HG03280 (cell line): ENCODE results near the gene FIBP.

Experiments used
- ATAC-seq: cut with Tn5 transposase; IDR thresholded peaks from one replicate; pipeline ENCODE4 v1.9.1; 2021; ENCODE audit warnings: mild to moderate bottlenecking, moderate library complexity; ENCODE audit not compliant: unreplicated experiment

The FIBP gene

DNA sequence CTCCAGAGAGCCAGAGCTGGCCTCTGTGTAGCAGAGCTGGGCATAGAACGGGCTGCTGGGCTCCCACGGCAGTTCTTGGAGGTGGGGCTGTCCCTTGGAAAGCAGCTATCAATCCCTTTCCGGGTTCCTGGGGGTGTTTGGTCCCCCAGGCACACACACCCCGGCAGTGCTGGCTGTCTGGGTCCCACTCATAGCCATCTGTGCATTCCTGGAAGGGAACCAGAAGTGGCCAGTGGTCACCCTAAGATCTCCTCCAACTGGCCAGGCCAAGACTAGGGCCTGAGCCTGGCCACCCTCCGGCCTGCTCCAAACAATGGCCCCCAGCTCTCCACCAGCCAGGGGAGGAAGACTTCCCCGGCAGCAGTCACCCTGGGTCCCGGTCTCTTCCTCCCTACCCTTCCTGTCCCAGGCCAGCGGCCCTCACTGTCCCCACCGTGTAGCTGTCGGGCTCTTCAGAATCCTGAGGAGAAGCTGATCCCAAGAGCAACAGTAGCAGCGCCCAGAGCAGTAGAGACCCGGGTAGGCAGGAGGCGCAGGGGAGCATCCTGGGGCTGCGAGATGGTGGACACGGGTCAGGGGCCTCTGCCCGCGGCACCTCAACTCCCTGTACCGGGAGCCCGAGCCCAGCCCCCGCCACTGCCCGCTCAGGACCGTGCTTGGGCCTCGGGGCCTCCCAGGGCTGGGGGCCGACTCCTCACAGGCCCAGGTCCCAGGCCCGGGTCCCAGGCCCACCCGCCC lies 16.3 kb downstream of the FIBP start:
- ATAC-seq, result no peak

DNA sequence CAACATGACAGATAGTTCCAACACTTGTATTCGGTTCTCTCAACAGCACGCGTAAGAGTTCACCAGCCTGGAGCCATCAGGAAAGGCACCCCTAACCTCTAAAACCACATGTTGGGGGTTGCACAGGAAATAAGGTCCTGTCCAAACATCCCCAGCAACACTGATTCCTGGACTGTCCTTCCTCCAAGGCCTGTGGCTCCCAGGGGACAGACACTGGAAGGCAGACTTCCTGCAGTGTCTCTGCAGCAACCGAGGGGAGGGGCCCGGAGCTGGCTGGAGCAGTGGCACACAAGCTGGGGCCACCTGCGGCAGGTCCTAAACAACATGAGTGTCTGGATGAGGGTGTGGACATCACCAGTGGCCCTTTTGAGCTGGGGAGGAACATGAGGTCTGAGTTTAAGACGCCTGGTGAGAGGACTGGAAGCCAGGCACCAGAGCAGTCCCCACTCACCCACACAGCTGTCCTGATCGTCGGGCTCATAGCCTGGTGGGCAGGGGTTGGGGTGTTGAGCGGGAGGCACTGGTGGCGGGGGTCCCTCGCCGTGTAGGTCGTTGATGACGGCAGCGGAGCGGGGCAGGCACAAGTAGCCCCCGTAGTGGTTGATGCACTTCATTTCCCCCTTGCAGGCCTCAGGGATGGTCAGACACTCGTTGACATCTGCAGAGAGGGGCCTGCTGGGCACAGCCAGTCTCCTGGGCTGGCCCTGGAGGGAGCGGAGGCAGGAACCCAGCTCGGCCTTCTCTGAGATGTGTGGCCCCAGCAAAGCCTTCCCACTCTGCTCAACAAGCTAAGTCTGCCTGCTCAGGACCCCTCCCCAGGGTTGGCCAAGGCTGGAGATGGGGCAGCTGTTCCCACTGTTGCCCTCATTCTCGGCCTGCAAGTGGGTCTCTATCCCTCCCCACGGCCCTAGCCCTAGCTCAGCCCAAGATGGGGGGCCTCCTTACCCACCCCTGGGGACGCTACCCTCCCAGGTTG lies 17.3 kb downstream of the FIBP start:
- no peak for ATAC-seq

DNA sequence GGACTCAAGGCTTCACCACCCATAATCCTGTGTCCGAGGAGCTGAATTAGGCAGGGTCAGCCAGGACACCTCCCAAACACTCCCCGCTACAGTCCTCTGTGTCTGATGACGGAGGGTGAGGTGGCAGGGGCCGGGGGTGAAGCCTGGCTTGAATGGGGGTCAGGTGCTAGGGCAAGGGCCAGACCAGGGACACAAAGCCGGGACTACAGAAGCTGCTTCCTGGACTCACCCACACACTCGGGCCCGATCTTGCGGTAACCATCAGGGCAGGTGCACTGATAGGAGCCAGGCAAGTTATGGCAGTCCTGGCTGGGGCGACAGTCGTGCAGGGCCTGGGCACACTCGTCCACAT lies 18.0 kb downstream of the FIBP start:
- no peak for ATAC-seq

DNA sequence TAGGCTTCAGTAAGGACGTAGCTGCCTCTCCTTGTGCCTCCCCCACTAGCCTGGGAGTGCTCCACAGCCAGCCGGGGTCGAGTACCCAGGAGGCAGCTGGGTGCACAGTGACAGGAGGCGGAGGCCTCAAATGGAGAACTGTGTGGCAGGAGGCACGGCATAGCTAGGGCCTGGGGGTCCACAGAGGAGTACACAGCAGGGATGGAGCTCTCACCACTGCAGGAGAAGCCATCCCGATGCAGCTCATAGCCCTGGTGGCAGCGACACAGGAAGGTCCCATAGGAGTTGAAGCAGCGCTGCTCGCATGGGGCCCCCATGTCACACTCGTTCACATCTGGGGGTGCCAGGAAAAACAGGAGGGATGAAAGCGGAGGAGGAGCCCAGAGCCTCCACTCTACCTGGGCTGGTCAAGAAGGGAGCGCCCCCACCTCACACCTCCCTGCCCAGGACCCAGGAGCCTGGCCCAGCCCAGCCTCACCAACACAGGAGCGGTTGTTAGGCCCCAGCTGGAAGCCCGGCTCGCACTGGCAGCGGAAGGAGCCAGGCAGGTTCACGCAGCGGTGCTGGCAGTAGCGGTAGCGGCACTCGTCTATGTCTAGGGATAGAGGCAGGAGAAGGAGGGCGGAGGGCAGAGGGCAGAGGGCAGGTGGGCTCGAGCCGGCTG lies 18.5 kb downstream of the FIBP start:
- no peak for ATAC-seq

DNA sequence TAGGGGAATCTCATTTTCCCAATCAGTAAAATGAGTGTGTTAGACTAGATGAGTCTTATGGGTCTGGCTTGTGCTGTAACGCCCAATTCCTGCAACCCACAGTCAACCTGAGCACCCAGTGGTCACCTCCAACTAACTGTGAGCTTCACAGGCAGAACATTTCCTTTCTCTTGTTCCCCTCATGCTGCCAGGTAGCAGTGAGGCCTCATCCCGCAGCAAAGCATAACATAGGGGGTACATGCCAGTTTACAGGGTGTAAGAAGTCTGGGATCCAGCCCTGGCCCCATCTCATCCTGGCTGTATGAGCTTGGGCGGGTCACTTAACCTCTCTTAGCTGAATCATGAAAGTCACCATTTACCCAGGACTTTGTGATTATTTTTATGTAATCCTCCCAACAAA lies 19.4 kb downstream of the FIBP start:
- no peak for ATAC-seq

DNA sequence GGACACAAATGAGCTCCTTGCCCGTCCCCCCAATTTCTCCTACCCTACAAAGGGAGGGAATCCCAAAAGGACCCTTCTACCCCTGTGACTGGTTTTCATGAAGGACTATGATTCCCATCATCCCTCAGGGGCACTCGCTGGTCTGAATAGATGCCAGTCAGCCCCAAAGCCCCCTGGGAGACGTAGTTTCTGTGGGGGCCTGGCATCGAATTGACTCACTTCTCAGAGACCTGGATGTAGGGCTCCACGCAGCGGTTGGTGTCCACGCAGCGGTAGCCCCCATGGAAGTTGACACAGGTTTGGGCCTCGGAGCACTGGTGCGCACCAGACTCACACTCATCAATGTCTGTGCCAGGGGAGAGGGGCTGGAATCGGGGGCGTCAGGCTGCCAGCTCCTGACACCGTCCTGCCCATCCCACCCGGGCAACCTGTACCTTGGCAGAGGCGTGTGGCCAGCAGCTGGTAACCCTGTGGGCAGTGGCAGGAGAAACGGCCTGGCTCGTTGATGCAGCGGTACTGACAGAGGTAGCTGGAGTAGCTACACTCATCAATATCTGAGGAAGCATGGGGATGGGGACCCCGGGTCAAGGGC lies 20.1 kb downstream of the FIBP start:
- no peak for ATAC-seq

DNA sequence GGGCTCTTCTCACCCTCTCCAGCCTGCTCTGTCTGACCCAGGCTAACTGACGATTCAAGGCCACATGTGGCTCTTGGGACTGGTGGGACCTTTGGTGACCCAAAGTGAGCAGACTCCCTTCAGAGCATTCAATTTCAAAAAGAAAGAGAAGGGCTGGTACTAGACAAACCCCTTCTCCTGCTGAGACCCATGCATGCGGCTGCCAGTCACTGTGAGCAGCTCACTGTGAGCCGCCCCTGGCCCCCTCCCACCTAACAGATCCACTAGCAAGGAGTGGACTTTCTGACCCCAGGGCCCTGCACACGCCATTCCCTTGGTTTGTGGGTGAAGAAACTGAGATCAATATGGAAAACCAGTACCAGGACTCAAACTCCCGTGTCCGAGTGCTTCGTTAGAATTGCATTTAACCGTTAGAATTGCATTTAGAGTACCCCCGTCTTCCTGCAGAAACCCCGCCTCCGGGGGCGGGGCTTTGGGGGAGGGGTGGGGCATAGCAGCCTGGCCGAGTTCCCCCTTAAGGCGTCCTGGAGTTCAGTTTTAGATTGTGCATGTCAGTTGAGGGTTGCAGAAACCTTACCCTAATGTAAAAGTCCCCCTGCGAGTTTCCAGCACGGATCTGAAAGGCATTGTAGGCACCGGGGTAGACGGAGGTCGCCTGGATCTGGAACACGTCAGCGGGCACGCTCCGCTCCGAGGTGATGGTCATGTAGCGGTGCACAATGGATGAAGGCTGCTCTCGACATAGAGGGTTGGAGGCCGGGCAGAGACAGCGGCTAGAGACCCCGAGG lies 20.8 kb downstream of the FIBP start:
- no peak for ATAC-seq

DNA sequence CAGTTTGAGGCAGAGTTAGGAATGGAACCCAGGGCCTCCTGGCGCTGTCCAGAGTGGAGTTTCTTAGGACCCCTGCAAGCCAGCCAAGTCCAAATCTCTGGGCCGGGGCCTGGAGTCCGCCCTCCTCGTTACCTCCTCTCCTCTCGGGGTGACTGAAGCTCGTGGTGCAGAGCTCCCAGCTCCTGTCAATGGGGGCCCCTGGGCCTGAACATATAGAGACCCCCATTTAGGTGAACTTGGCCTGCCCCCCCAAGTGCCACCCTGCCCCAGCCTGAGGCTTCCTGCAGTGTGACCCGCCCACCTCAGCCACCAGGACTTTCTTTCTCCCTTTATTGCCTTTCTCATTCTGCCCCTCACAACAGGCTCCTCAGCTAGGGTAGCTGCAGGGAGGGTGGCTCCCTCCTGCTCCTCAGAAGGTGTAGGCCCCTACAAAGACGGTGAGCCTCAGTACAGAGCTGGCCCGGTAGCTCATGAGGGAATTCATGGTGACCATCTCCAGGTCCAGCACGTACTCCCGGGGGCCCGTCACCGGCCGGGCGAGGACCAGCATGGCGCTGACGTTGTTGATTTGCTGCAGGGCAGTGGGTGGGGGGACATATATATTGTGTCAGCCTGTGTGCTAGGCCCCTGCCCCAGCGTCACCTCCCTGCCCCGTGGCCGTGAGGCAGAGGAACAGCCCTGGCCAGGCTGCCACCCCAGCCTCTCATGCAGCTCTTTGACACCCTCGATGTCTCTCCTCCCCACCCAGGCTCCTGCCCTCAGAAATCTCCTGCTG lies 21.6 kb downstream of the FIBP start:
- no peak for ATAC-seq

DNA sequence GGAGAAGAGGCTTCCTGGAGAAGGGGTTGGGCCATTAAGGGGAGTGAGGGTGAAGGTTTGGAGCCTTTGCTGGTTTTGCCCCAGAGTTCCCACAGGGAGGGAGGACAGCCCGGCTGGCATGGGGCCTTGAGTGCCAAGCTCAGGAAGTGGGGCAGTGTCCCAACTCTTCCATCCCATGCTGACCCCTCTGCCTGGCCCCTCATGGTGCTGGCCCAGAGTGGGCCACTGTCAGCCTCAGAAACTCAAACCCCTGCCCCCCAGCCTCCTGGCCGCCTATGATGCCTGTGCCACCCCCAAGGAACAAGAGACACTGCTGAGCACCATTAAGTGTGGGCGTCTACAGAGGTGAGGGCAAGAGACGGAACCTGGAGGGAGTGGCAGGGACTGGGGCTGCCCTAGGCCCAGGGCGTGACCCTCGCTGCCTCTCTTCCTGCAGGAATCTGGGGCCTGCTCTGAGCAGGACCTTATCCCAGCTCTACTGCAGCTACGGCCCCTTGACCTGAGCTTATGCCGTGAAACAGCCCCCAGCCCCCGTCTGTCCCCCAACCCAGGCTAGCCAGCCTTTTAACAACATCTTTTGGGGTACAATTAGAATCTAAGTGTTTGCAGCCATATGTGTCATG lies 22.6 kb downstream of the FIBP start:
- no peak for ATAC-seq

DNA sequence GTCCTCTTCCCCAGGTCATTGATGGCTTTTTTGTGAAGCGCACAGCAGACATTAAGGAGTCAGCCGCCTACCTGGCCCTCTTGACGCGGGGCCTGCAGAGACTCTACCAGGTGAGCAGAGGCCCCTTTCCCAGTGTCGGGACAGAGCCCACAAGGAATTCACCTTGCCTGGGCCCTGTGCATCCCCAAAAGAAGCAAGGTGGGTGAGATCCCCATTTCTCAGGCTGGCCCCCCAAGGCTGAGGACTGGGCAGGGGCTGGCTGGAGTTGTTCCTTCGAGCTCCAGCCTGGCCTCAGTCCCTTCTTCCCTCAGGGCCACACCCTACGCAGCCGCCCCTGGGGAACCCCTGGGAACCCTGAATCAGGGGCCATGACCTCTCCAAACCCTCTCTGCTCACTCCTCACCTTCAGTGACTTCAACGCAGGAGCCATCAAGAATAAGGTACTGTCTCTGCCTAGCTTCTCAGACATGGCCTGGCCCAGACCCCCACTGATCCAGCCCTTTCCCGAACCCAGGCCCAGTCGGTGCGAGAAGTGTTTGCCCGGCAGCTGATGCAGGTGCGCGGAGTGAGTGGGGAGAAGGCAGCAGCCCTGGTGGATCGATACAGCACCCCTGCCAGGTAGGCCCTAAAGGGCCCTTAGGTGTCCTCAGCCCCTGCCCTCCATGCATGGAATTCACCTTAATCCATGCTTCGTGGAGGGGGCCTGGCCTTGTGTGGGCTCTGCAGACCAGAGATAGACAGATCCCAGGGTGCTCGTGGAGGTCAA lies 23.4 kb downstream of the FIBP start:
- no peak for ATAC-seq

DNA sequence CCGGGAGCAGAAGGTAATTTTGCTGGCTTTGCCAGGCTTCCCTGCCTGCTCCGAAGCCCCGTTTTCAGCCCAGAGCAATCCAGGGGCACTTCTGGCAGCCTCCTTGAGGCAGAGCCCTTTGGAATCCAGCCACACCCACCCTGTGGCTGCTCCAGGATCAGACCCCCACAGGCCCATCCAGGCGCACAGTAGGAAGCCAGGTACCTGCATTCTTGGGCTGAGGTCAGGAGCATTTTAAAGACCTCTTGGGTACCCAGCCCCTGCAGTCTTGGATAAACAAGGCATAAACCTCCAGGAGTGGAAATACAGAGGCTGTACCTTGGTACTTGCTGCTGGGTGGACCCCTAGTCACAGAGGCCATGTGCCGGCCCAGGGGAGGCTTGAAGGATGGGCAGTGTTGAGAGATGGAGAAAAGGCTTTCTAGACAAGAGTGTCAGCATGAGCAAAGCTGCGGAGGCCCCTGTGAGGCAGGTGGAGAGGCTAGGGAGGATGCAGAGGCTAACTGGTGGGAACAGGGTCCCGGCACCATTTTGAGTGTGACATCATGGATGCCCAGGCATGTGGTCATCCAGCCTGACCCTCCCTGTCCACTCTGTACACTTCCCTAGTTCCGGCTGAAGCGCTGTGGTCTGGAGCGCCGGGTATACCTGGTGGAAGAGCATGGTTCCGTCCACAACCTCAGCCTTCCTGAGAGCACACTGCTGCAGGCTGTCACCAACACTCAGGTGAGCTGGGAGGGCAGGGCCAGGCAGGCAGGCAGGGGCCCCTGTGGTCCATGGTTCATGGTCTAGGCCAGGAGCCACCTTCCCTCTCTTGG lies 24.2 kb downstream of the FIBP start:
- no peak for ATAC-seq

DNA sequence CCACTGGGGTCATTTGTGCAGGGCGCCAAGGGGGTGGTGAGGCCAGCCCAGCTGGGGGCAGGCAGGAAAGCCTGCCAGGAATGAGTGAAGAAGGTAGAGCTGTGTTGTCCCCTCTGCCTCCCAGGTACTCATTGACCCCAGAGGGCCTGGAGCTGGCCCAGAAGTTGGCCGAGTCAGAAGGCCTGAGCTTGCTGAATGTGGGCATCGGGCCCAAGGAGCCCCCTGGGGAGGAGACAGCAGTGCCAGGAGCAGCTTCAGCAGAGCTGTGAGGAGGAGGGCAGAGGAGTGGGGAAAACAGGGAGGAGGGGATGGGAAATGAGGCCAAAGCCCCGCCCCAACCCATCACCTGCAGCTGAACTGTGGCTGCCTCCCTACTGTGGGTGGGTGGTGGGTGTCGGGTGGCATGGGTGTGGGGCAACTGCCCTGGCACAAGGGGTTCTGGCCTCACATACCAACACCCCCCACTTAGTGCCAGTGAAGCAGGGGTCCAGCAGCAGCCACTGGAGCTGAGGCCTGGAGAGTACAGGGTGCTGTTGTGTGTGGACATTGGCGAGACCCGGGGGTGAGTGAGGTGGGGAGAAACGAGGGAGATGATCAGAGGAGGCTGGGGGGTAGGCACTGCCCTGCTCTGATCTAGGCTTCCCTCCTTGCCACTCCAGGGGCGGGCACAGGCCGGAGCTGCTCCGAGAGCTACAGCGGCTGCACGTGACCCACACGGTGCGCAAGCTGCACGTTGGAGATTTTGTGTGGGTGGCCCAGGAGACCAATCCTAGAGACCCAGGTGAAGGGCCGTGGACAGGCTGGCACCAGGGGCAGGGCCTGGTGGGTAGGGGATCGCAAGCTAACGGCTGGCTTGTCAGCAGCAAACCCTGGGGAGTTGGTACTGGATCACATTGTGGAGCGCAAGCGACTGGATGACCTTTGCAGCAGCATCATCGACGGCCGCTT lies 25.1 kb downstream of the FIBP start:
- ATAC-seq, result no peak

DNA sequence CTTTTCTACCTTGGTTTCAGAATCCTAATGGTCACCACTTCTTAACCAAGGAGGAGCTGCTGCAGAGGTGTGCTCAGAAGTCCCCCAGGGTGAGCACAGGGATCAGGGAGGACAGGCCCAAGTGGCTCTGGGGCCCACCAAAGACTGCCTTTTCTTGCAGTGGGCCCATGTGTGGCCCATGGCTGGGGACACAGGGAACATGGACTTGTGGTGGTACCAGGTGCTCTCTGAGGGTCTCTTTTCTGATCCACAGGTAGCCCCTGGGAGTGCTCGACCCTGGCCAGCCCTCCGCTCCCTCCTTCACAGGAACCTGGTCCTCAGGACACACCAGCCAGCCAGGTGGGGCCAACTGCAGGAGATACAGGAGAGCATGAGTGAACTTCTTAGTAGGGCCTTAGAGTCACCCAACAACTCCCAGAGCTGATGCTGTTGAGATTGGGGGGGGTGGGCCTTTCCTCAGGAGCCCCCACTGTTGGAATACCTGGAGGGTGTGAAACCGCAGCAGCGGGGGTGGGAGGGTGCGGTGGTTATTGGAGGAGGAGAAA lies 26.0 kb downstream of the FIBP start:
- no peak for ATAC-seq

DNA sequence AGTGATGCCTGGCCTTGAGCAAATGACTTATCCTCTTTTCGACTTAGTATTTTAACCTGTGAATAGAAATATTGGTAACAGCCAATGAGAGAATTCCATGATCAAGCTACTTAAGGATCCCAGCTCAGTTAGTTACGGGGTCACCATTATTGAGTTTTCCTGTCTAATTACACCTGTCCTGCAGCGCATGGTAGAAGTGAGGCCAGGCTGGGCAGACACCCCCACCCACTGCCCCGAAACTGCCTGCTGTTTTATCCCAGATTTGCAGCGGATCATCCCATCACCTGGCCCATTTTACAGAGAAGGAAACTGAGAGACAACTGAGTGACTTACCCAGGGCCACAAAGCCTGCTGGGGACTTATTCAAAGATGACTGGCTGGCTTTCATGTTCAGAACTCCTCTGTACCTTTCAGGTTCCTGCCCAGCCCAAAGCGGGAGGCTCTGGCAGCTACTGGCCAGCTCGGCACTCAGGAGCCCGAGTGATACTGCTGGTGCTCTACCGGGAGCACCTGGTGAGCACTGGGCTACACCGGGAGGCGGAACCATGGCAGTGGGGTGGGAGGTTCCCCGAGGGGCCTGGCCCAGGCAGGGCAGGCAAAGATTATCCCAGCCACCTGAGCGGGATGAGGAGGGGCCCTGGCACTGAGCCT lies 26.6 kb downstream of the FIBP start:
- ATAC-seq, result no peak

DNA sequence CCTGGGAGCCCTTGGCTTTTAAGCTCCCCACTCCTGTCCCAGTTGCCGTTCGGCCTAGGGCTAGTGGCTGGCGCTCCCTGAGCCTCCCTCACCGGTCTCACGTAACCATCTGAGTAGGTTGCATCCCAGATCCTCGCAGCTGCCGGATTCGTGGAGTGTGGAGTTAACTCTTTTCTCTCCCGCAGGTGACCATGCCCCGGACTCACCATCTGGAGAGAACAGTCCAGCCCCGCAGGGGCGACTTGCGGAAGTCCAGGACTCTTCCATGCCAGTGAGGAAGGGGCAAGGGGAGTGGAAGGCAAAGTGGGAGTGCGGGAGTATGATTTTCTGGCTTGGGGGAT lies 27.1 kb downstream of the FIBP start:
- ATAC-seq, result no peak
